Loucy (cell line): ENCODE data around the gene PHOX2B.

Experiments
- CTCF ChIP-seq: fragments of 200-600 bp; sonication (generic); conservative IDR thresholded peaks from 2 replicates; pipeline ENCODE4 v1.5.1; 2014; ENCODE audit warnings: mild to moderate bottlenecking, antibody characterized with exemption, low read length
- EZH2phosphoT487 ChIP-seq: fragments of 200-600 bp; IDR thresholded peaks from 2 replicates; pipeline ENCODE4 v1.6.1; 2018; ENCODE audit warnings: antibody characterized with exemption, mild to moderate bottlenecking, moderate library complexity, borderline replicate concordance

- TF ChIP-seq CTCF (no peak), EZH2phosphoT487 (no peak)
Observed at GRCh38 chr4:41701983-41702382, 46.5 kb downstream of the PHOX2B start.
